Measurements from ENCODE around the gene EEA1.

EEA1 gene

DNA sequence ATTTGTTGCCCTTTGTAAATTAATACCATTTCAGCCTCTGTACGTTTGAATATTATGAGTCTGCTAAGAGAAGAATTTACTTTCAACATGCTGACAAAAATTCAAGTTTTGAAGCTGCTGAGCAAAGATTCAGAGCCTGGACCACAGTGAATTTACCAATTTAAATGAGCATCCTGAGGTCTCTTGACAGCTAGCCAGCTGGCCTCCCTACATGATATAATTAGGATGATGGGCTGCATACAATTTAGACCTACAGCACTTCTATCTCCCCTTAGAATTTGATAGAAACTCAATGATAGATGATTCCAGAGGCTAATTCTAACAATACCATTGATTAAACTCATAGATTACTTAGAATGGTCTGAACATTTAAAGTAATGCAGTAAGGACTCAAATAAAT lies 10.0 kb upstream of the EEA1 start:
- FAIRE-seq (no peak), DNase-seq (ENCODE audit: insufficient read length, low spot score) (no peak)

DNA sequence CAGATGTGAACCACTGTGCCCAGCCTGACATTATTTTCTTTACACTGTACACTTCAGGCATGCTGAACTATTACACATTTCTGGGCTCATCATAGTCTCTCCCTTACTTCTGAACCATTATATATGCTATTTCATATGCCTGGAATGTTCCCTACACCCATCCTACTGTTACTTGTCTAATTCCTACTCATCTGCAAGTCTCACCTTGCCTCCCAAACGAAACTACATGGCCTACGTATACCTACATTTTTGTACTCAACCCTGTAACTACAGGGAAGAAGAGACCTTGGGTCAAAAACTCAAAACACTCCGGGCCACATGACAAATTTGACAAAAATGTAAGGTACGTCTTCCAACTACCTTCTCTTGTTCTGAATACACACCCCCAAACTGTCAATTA lies 9.5 kb upstream of the EEA1 start:
- no peak for FAIRE-seq

DNA sequence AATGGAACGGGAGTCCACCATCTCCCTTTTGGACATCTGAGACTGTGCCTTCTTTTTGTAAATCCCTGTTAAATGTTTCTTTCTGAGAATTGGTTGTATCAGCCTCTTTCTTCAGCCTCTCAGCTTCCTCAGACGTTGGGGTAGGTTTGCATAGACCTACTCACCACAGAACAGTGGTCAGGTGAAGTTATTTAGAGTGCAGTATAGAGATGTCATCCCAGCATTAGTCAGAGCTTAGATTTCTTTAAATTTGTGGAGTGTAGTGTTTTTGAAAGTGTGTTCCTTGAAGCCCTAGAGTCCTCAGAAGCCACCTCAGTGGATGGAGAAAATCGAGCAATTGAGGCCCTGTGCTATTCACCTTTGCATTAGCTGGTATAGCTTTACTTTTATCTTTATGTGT lies 8.9 kb upstream of the EEA1 start:
- no peak for DNase-seq (ENCODE audit: insufficient read length, low spot score)
- no peak for FAIRE-seq

More for the DNA sequence above, 9.5 kb upstream of the EEA1 start:
- DNase-seq (ENCODE audit: insufficient read length, low spot score) = no peak

DNA sequence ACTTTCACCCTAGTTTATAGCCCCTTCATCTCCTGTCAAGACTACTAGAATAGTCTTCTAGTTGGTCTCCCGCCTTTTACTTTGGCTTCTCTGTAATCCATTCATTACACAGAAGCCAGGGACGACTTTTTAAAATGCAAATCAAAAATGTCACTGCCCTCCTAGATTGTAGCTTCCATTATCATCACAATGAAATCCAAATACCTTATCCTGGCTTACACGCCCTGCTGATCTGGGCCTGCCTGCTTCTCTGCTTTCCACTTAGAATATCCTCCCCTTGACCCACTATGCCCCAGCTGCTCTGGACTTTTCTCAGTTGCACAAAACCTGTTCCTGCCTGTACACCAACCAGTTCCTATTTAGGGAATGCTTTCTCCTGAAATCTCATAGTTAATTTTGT lies 4.5 kb upstream of the EEA1 start:
- FAIRE-seq (no peak), DNase-seq (ENCODE audit: insufficient read length, low spot score) (no peak)

DNA sequence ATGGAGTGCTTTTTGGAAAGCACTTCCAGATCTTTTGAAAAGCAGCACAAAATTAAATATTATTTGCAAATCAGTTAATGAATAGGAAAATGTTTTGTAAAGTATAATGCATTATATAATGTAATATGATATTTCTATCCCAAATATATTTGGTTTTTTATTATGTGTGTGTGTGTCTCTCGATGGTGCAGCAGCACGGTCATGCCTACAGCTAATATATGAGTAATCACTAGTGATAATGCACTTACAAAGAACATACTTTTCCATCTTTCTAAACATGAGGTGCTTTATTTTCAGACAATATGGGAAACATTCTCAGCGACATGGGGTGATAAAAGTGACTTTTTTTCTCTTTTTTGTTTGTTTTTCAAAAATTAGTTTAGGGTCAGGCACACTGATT lies 1.3 kb upstream of the EEA1 start:
- DNase-seq (ENCODE audit: insufficient read length, low spot score) (no peak), FAIRE-seq (no peak)

DNA sequence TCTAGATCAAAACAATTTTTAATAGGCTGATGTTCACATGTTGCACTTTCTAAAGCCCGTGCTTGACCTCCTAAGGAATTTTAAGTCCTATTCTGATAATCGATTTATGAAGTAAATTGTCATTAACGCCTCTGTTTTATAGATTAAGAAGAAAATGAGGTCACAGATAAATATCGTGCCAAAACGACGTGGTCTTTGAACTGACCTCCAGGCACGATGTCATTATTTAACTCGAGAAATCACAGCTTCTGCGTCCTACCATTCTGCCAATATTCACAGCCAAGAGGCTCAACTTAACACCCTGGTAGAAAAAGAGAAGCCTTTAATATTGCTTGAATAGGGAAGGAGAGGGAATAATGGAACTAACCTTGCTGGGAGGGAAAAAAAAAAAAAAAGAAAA lies 888 bp upstream of the EEA1 start:
- DNase-seq (ENCODE audit: insufficient read length, low spot score) = no peak
- FAIRE-seq = no peak

DNA sequence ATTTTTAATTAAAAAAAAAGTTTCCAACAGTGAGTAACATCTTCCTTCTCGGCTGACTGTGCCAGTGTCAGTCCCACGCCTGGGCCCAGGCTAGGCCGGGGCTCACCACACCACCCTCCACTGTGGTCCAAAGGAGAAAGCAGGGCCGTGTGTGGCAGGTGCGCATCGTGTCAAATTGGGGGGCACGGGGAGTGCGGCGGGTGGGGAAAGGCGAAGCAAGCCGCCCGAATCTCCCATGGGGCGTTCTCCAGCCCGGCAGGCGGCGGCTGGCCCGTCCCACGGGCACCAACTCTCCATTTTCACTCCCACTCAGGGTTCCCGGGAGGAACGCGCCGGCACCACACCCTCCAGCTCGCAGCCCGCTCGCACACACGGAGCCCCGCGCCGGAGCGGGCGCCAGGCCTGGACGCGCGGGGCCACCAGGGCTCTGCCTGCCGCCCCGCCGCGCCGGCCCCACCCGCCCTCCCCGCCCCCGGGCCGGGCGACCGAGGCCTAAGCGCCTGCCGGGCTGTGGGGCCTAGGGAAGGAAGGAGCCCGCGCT lies 604 bp downstream of the EEA1 start:
- FAIRE-seq = no peak
- DNase-seq (ENCODE audit: insufficient read length, low spot score) = no peak

DNA sequence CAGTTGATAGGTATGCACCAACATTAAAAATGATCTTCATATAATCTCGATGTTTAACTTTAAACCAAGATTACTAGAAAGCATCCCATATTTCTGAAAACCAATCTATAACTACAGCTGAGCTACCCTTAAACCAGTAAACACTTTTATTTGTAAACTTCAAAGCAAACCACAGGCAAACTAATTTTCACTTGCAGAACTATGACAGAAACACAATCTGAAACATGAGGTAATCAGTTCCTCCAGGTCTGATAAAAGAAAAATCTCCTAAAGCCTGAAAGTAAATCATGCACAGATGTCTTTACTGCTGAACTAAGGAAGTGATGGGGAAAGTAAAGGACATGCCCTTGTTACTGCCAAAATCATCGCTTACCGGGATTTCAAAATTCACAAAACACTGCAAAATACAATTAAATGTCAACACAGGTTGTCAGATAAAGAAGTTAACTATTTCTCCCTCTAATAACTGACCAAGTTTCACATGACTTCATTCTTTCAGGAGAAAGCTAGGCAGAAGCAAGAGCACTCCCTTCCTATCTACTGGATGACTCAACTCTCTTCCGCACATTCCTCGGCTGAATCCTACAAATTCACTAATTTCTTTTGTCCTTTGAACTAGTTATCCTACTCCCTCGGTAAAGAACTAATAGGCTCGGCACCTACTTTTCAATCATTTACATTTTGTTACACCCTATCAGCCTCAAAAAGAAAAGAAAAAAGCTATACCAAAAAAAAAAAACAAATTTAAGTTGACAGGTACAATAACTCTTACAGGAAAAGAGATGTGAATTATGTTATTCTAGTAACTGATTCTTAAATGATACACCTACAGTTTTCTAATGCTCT lies 1.4 kb downstream of the EEA1 start:
- FAIRE-seq (no peak), DNase-seq (ENCODE audit: insufficient read length, low spot score) (no peak)

DNA sequence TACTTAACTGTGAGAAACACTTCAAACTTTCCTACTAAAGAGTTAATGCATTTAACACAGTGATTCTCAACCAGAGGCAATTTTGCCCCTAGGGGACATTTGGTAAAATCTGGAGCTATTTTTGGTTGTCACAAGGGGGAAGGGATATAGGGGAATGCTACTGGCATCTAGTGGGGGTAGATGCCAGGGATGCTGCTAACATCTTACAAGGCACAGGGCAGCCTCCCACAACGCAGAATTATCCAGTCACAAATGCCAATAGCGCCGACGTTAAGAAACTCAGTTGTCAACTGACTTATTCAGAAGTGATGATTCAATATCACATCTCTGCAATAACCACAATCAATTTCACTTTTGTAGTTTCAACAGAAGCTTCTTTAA lies 2.0 kb downstream of the EEA1 start:
- no peak for FAIRE-seq
- no peak for DNase-seq (ENCODE audit: insufficient read length, low spot score)

DNA sequence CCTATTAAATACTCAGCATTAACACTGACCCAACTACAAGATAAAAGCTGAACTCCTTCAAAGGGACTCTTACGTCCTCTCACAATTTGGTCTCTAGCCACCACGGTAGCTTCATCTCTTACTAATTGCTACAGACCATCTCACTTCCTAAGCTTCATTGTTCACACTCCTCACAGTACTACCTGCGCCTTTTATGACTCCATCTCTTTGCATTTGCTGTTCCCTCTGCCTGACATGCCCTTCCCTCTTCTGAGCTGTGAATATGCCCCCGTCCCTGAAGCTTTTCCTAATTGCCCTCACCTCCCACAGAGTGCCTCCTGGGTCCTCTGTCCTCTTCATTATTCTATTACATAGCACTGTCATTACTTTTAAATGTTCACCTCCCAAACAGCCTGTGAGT lies 2.5 kb downstream of the EEA1 start:
- no peak for DNase-seq (ENCODE audit: insufficient read length, low spot score)
- no peak for FAIRE-seq

DNA sequence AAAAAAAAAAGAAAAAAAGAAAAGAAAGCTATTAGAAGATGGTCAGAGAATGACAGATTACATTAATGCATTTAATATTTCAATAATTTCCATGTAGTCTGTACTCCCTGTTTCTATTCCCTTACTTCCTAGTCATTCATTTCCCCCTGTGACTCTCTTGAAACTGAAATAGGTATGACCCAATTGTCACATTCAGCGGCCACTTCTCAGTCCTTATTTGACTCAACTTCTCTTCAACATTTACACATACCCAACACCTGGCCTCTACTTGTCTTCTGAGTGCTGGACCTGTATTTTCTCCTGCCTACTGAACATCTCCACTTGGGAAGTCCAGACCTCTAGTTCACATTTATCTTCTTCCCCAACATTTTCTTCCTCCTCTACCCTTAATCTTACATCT lies 7.2 kb downstream of the EEA1 start:
- no peak for DNase-seq (ENCODE audit: insufficient read length, low spot score)
- no peak for FAIRE-seq

DNA sequence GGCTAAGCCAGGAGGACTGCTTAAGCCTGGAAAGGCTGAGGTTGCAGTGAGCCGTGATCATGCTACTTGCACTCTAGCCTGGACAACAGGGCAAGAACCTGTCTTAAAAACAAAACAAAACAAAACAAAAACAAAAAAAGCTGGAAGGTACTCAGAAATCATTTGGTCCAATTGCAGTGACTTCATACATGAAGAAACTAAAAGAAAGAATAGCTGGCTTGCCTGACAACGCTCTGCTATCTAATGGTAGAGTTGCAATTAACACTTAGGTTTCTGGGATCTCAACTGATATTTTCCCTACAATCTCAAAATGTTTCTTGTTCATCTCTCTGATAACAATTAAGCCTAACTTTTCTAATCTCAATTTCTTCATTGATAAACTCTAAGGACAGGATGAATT lies 13.7 kb downstream of the EEA1 start:
- no peak for FAIRE-seq
- no peak for DNase-seq (ENCODE audit: insufficient read length, low spot score)

DNA sequence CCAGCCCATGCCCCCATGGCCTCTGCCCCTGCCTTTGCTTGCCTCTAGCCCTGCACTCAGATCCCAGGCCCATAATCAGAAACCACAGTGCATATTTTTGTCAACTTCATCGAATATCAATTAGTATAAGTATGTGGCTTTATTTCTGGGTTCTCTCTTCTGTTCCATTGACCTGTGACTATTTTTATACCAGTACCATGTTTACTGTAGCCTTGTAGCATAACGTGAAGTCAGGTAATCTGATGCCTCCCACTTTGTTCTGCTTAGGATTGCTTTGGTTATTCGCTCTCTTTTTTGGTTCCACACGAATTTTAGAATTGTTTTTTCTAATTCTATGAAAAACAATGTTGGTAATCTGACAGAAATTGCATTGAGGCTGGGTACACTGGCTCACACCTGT lies 14.9 kb downstream of the EEA1 start:
- DNase-seq (ENCODE audit: insufficient read length, low spot score) (no peak), FAIRE-seq (no peak)

DNA sequence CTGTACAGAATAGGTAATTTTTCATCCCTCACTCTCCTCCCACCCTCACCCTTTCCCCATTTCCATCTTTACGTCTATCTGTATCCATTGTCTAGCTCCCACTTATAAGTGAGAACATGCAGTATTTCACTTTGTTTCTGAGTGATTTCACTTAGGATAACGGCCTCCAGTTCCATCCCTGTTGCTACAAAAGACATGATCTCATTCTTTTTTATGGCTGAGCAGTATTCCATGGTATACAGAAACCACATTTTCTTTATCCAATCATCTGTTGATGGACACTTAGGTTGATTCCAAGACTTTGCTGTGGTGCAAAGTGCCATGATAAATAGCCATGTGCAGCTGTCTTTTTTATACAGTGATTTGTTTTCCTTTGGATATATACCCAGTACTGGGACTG lies 16.4 kb downstream of the EEA1 start:
- DNase-seq (ENCODE audit: insufficient read length, low spot score) = no peak

DNA sequence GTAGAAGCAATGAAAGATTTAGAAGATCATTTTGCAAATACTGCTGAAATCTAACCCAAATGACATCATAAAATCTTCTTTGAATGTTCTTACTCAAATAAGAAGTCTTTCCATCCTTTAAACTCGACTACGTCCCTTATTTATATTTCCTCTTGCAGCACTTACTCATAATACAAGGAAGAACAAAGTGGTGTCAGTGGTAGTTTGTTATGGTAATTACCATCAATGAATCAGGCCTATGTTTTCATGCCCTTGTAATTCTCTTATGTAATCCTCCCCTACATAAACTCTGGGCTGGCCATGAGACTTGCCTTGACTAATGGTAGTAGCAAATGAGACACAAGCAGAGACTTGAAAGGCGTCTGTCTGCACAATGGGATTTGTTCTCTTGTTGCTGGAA lies 17.0 kb downstream of the EEA1 start:
- DNase-seq (ENCODE audit: insufficient read length, low spot score) (no peak), FAIRE-seq (no peak)

More for the DNA sequence above, 16.4 kb downstream of the EEA1 start:
- FAIRE-seq = no peak

DNA sequence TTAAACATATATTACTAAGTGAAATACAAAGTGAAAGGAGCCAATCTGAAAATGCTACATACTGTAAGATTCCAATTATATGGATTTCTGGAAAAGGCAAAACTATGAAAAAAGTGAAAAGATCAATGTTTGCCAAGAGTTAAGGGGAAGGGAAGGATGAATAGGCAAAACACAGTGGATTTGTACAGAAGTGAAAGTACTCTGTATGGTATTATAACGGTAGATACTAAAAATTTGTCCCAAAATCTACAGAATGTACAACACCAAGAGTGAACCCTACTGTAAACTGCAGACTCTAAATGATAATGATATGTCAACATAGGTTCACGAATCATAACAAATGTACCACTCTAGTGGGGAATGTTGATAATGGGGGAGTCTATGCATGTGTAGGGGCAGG lies 17.8 kb downstream of the EEA1 start:
- DNase-seq (ENCODE audit: insufficient read length, low spot score) (no peak), FAIRE-seq (no peak)

DNA sequence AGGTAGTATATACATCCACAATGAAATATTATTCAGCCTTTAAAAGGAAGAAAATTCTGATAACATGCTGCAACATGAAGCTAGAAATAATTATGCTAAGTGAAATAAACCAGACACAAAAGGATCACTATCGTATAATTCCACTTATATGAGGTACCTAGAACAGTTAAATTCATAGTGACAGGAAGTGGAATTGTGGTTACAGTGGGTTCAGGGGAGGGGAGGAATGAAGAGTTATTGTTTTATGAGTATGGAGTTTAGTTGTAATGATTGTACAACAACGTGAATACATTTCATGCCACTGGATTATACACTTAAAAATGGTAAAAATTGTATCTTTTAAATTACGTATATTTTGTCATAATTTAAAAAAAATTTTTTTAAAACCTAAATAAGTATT lies 21.0 kb downstream of the EEA1 start:
- FAIRE-seq = no peak

DNA sequence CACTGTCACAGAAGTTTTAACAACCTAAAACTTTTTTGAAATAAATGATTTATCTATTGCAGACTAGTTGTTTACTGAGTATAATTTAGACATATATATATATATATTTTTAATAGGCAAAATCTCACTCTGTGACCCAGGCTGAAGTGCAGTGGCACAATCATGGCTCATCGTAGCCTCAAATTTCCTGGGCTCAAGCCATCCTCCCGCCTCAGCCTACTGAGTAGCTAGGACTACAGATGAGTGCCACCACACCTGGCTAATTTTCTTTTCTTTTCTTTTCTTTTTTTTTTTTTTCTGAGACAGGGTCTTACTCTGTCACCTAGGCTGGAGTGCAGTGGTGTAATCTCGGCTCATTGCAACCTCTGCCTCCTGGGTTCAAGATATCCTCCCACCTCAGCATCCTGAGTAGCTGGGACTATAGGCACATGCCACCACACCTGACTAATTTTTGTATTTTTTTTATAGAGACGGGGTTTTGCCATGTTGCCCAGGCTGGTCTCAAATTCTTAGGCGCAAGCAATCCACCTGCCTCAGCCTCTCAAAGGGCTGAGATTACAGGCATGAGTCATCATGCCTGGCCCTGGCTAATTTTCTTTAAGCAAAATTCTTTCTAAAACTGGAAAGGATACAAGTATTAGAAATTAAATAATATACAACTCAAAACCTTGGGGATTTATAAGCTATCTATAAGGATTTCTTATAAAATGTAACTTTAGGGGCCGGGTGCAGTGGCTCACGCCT lies 23.1 kb downstream of the EEA1 start:
- DNase-seq (ENCODE audit: insufficient read length, low spot score) (no peak), FAIRE-seq (no peak)

More for the DNA sequence above, 21.0 kb downstream of the EEA1 start:
- no peak for DNase-seq (ENCODE audit: insufficient read length, low spot score)

DNA sequence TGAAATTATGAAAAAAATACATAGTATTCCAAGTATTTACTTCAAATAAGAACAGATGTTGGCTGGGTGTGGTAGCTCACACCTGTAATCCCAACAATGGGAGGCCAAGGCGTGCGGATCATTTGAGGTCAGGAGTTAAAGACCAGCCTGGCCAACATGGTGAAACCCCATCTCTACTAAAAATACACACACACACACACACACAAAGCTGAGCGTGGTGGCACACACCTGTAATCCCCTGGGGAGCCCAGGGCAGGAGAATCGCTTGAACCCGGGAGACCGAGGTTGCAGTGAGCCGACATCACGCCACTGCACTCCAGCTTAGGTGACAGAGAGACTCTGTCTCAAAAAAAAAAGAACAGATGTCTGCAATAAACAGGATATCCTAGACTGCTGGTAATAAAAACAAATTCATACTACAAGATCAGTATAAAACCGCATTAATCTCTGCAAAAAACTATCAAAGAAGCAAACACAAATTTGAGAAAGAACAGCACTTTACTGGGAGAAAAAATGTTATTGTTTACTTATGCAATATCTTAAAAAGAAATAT lies 23.8 kb downstream of the EEA1 start:
- DNase-seq (ENCODE audit: insufficient read length, low spot score) (no peak), FAIRE-seq (no peak)

DNA sequence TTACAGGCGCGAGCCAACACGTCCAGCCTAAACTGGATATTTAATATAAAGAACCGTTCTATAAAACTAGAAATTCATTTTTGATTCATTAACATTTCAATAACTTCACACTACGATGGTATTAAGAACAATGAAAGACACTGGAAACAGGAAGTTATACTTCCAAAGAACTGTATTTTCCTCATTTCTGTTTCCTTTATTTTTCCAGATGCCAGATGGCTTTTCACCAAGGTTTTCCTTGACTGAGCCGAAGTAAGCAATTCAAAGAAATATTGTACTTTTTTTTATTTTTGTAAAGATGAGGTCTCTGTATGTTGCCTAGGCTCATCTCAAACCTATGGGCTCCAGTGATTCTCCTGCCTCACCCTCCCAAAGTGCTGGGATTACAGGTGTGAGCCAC lies 28.2 kb downstream of the EEA1 start:
- DNase-seq (ENCODE audit: insufficient read length, low spot score) = no peak
- FAIRE-seq = no peak

DNA sequence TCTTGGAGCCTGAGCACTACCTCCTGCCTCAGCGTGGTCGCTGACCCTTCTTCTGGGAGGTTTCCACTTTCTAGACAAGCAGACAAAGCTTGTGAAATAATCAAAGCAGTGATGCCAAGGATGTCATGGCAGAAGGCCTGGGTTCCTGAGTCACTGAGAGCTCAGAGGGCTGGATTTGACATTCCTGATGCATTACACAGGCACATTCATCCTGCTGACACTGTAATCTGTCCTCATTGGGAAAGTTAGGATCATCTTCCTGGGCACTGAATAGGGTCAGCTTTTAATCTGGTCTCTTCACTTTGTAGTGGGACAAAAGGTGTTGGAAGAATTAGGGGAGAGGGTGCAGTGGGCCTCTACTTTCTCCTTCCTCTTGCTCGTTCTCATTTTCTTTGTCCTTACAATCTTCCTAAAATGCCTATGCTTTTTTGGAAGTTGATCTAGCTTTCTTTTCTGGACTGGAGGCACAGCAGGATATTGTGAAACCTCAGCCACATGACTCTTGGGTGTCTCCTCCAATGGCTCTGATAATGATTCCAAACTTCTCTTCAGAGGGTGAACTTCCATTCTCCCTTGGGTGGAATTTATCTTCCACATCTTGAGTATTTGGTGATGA lies 29.6 kb downstream of the EEA1 start:
- FAIRE-seq = peak; percentile 91

More for the DNA sequence above, 29.6 kb downstream of the EEA1 start:
- peak; percentile 85 for DNase-seq (ENCODE audit: insufficient read length, low spot score)
